HepG2 (cell line): ENCODE results near the gene SNRPD2. TPM values are rescaled to one million over a fixed set of nuclear protein-coding genes. Genes with fewer than 3 reads are reported as not detected.

Experiments used
- ATAC-seq: fragments of 200-7000 bp; cut with Tn5 transposase; 3 replicates; pipeline ENCODE4 v1.9.1; 2020; ENCODE audit warnings: mild to moderate bottlenecking, moderate library complexity
- BruUV-seq: library from RNA; stranded (reverse); fragments of 400-500 nt; replicated peaks from 2 replicates; lab custom pipeline; 2021; lab: Mats Ljungman, UMichigan
- CTCF ChIA-PET: fragments of 300-600 bp; formaldehyde crosslinking; extraction: SDS; loops from one replicate; lab custom pipeline; 2021; ENCODE audit warnings: low total read pairs, inconsistent platforms, low intra/inter-chr PET ratio; lab: Yijun Ruan, JAX
- POLR2A ChIA-PET: fragments of 350-600 bp; sonication (Branson Sonifier 250); formaldehyde crosslinking; loops from one replicate; lab custom pipeline; 2020; ENCODE audit warnings: antibody characterized with exemption, inconsistent platforms; lab: Yijun Ruan, JAX
- DNase-seq: peaks from one replicate; pipeline ENCODE4 v3.0.0-alpha.2; 2015; ENCODE audit warnings: low spot score
- FAIRE-seq: peaks from 3 replicates; lab custom pipeline; 2011; peaks lifted over from hg19 to GRCh38; lab: Jason Lieb, UNC
- H2AFZ ChIP-seq: one replicate; pipeline ENCODE4 v1.6.1; 2011; ENCODE audit warnings: low read length, inconsistent platforms
- H3K27ac ChIP-seq: fragments of 300-600 bp; 3 replicates; pipeline ENCODE4 v1.8.0; 2011; ENCODE audit warnings: mixed run types, mild to moderate bottlenecking, mixed read lengths, low read length, inconsistent platforms; ENCODE audit not compliant: insufficient read depth; ENCODE audit errors: extremely low read length
- H3K27me3 ChIP-seq, 2 experiments: fragments of 200-600 bp in 1 of 2; 2 replicates in 1 of 2; 3 replicates in 1 of 2; pipeline versions ENCODE4 v1.6.0 to v1.8.0; 2011; ENCODE audit warnings: low read length in 2 of 2, mild to moderate bottlenecking in 2 of 2, moderate library complexity in 2 of 2, inconsistent platforms in 1 of 2; ENCODE audit not compliant: insufficient read depth in 2 of 2, control insufficient read depth in 1 of 2
- H3K36me3 ChIP-seq, 2 experiments: fragments of 200-600 bp in 1 of 2; replicated peaks in 1 of 2; 2 replicates in 1 of 2; 3 replicates in 1 of 2; pipeline versions ENCODE4 v1.5.1 to v1.8.0; 2011; ENCODE audit warnings: low read length in 2 of 2, inconsistent platforms in 1 of 2; ENCODE audit not compliant: insufficient read depth in 2 of 2, control insufficient read depth in 1 of 2
- H3K4me1 ChIP-seq: 2 replicates; pipeline ENCODE4 v1.5.1; 2012; ENCODE audit warnings: low read length, inconsistent platforms; ENCODE audit not compliant: insufficient read depth
- H3K4me2 ChIP-seq: 2 replicates; pipeline ENCODE4 v1.6.0; 2011; ENCODE audit warnings: low read depth, low read length, inconsistent platforms
- H3K4me3 ChIP-seq, 3 experiments: fragments of 200-600 bp in 1 of 3; sonication (generic), shearing (Covaris generic) in 1 of 3; replicated peaks in 1 of 3; 2 replicates each; pipeline ENCODE4 v1.5.1; 2011 to 2016; ENCODE audit warnings: low read length in 3 of 3, inconsistent platforms in 2 of 3, low read depth in 2 of 3, mild to moderate bottlenecking in 2 of 3, control low read depth in 1 of 3, mixed read lengths in 1 of 3; ENCODE audit not compliant: insufficient read depth in 1 of 3
- H3K79me2 ChIP-seq: one replicate; pipeline ENCODE4 v1.6.1; 2011; ENCODE audit warnings: low read length, inconsistent platforms; ENCODE audit not compliant: insufficient read depth
- H3K9ac ChIP-seq: 2 replicates; pipeline ENCODE4 v1.6.0; 2011; ENCODE audit warnings: mild to moderate bottlenecking, low read depth, low read length, inconsistent platforms; ENCODE audit not compliant: insufficient read depth
- H3K9me3 ChIP-seq: 2 replicates; pipeline ENCODE4 v1.5.1; 2012; ENCODE audit warnings: mild to moderate bottlenecking, low read length
- H4K20me1 ChIP-seq: 2 replicates; pipeline ENCODE4 v1.6.0; 2011; ENCODE audit warnings: inconsistent platforms, mild to moderate bottlenecking, low read length, moderate library complexity; ENCODE audit not compliant: insufficient read depth
- AGO1 ChIP-seq: fragments of 200-400 bp; formaldehyde crosslinking; IDR thresholded peaks from 2 replicates; pipeline ENCODE4 v1.6.1; 2017; ENCODE audit warnings: mild to moderate bottlenecking, low read depth, low read length, moderate library complexity; ENCODE audit not compliant: poor library complexity, severe bottlenecking
- ARNT2 ChIP-seq: sonication (generic); formaldehyde crosslinking; IDR thresholded peaks from 2 replicates; pipeline ENCODE4 v1.8.0; 2022; ENCODE audit warnings: mild to moderate bottlenecking, low read depth, missing genetic modification reagents, moderate library complexity
- ESRRA ChIP-seq: sonication (generic); formaldehyde crosslinking; IDR thresholded peaks from 2 replicates; pipeline ENCODE4 v1.5.1; 2020; ENCODE audit warnings: mild to moderate bottlenecking, low read depth, missing genetic modification reagents
- GATAD2A ChIP-seq: IDR thresholded peaks from 2 replicates; pipeline ENCODE4 v1.6.1; 2016
- GFI1 ChIP-seq: sonication (generic); formaldehyde crosslinking; IDR thresholded peaks from 2 replicates; pipeline ENCODE4 v1.5.0; 2020; ENCODE audit warnings: missing genetic modification reagents, mild to moderate bottlenecking, borderline replicate concordance
- HMG20B ChIP-seq: conservative IDR thresholded peaks from 2 replicates; pipeline ENCODE4 v1.6.1; 2016; ENCODE audit warnings: missing genetic modification reagents, missing compliant biosample characterization
- IRF2 ChIP-seq: IDR thresholded peaks from 2 replicates; pipeline ENCODE4 v1.6.1; 2018; ENCODE audit warnings: missing genetic modification reagents, missing compliant biosample characterization
- MLLT10 ChIP-seq: sonication (generic); formaldehyde crosslinking; IDR thresholded peaks from 2 replicates; pipeline ENCODE4 v1.4.0; 2020; ENCODE audit warnings: missing genetic modification reagents
- PAWR ChIP-seq: sonication (generic); formaldehyde crosslinking; IDR thresholded peaks from 2 replicates; pipeline ENCODE4 v1.4.0; 2020; ENCODE audit warnings: missing genetic modification reagents, mild to moderate bottlenecking, borderline replicate concordance
- RELA ChIP-seq: sonication (generic); formaldehyde crosslinking; IDR thresholded peaks from 2 replicates; pipeline ENCODE4 v1.4.0; 2020; ENCODE audit warnings: missing genetic modification reagents
- TEAD3 ChIP-seq: optimal IDR thresholded peaks from 2 replicates; pipeline ENCODE3; 2016; ENCODE audit warnings: borderline replicate concordance
- TP53 ChIP-seq: sonication (generic); formaldehyde crosslinking; conservative IDR thresholded peaks from 2 replicates; pipeline ENCODE4 v1.4.0; 2020; ENCODE audit warnings: missing genetic modification reagents
- TSC22D2 ChIP-seq: sonication (generic); formaldehyde crosslinking; IDR thresholded peaks from 2 replicates; pipeline ENCODE4 v1.5.1; 2020; ENCODE audit warnings: missing genetic modification reagents, mild to moderate bottlenecking, borderline replicate concordance
- YEATS2 ChIP-seq: sonication (generic); formaldehyde crosslinking; IDR thresholded peaks from 2 replicates; pipeline ENCODE4 v1.4.0; 2020; ENCODE audit warnings: missing genetic modification reagents, borderline replicate concordance
- ZNF264 ChIP-seq: sonication (generic); formaldehyde crosslinking; IDR thresholded peaks from 2 replicates; pipeline ENCODE4 v1.4.0; 2020; ENCODE audit warnings: missing genetic modification reagents
- ZNF292 ChIP-seq: sonication (generic); formaldehyde crosslinking; IDR thresholded peaks from 2 replicates; pipeline ENCODE4 v1.8.1; 2022; ENCODE audit warnings: mild to moderate bottlenecking, low read depth, missing genetic modification reagents, borderline replicate concordance
- ZNF34 ChIP-seq: sonication (generic); formaldehyde crosslinking; IDR thresholded peaks from 2 replicates; pipeline ENCODE4 v1.4.0; 2020; ENCODE audit warnings: mild to moderate bottlenecking, missing genetic modification reagents, borderline replicate concordance
- ZNF780A ChIP-seq: sonication (generic); formaldehyde crosslinking; IDR thresholded peaks from 2 replicates; pipeline ENCODE4 v1.8.0; 2022; ENCODE audit warnings: mild to moderate bottlenecking, missing genetic modification reagents, moderate library complexity
- WGBS: methylation state at CpG from one replicate; pipeline ENCODE4 v1.1.6; 2017; ENCODE audit warnings: low lambda C conversion rate; 5-methylcytosine and 5-hydroxymethylcytosine counted together
- in situ Hi-C: cut with HindIII; loops from 2 replicates; pipeline ENCODE4 v1.10.0; 2017; ENCODE audit warnings: low pct_unique_long_range_greater_than_20kb; ENCODE audit not compliant: extremely low pct_ligation_motif_present
- intact Hi-C: fragments of 100-400 bp; cut with micrococcal nuclease; formaldehyde crosslinking; loops from one replicate; pipeline ENCODE4 v1.10.0; 2022; ENCODE audit not compliant: unreplicated experiment
- polyA plus RNA-seq, 8 experiments: library from polyadenylated mRNA; depleted of rRNA in 3 of 8; stranded (reverse) in 7 of 8; unstranded in 1 of 8; fragments of >200 nt; fragmentation: Illumina TruSeq in 4 of 8; extraction: Trizol in 4 of 8; gene quantifications; 2 replicates each; pipeline versions ENCODE4 v1.2.1 to v1.2.3, GENCODE V29; 2011 to 2016; ENCODE audit warnings: low read depth in 4 of 8, missing spikeins in 1 of 8, mixed read lengths in 1 of 8; ENCODE audit not compliant: insufficient read depth in 1 of 8
- total RNA-seq, 5 experiments: library from RNA; depleted of rRNA; stranded (reverse); fragments of >200 nt; fragmentation: Illumina TruSeq; extraction: Trizol; gene quantifications; 2 replicates each; pipeline ENCODE4 v1.2.3, GENCODE V29; 2016; ENCODE audit warnings: low read depth in 1 of 5
- TF ChIP-seq, protein P1 (sequence below): IDR thresholded peaks from 2 replicates; pipeline ENCODE4 v1.6.1; 2016; ENCODE audit warnings: low read depth
- TF ChIP-seq, protein P2 (sequence below): sonication (generic); formaldehyde crosslinking; IDR thresholded peaks from 2 replicates; pipeline ENCODE4 v1.4.0; 2020; ENCODE audit warnings: missing genetic modification reagents, borderline replicate concordance
- TF ChIP-seq, protein P3 (sequence below): sonication (generic); IDR thresholded peaks from 2 replicates; pipeline ENCODE4 v1.6.1; 2016; ENCODE audit warnings: low read depth, borderline replicate concordance

Gene SNRPD2
- total and polyA plus RNA-seq, 2 of the 13 experiments (the other 11 are each of a cell fraction or from before 2014, with no cell fraction given) = 299 to 485 TPM

DNA sequence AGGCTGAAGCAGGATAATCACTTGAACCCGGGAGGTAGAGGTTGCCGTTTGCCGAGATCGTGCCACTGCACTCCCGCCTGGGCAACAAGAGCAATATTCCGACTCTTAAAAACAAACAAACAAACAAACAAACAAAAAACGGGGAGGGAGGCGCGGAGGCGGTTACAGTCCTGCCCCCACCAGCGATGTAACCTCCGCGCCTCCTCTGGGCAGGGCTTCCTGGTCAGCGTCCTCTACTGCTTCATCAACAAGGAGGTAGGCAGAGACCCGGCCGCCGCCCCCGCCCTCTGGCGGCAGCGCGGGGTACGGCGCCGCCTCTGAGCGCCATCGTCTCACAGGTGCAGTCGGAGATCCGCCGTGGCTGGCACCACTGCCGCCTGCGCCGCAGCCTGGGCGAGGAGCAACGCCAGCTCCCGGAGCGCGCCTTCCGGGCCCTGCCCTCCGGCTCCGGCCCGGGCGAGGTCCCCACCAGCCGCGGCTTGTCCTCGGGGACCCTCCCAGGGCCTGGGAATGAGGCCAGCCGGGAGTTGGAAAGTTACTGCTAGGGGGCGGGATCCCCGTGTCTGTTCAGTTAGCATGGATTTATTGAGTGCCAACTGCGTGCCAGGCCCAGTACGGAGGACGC is 10.2 kb downstream of the SNRPD2 start:
- CTCF ChIA-PET = interaction anchor here (1.4 to 2.5 kb wide), 2 partner anchors 39 to 90 kb away, joined by 3 to 15 read pairs; no protein-coding TSS in a partner anchor
- intact Hi-C loops = no loop called here
- TF ChIP-seq ZNF292 (CRISPR knock-in tag) (no peak), TEAD3 (no peak), ZNF264 (CRISPR knock-in tag) (no peak), GATAD2A (CRISPR knock-in tag) (peak; percentile 23; the same call in 1 of the 2 replicates), RELA (CRISPR knock-in tag) (no peak), TSC22D2 (CRISPR knock-in tag) (0 out of 2 replicates have a peak, but pooled peaks have one; percentile 31), PAWR (CRISPR knock-in tag) (no peak), AGO1 (peak; percentile 42), HMG20B (CRISPR knock-in tag) (no peak), TP53 (CRISPR knock-in tag) (no peak), IRF2 (CRISPR knock-in tag) (0 out of 2 replicates have a peak, but pooled peaks have one; percentile 32), ESRRA (CRISPR knock-in tag) (no peak), ZNF34 (no peak), MLLT10 (no peak), GFI1 (CRISPR knock-in tag) (peak; percentile 56; the same call in 1 of the 2 replicates), ZNF780A (no peak), ARNT2 (peak; percentile 44; the same call in 1 of the 2 replicates), YEATS2 (CRISPR knock-in tag) (peak; percentile 52; the same call in 1 of the 2 replicates)
- TF ChIP-seq, protein P1, sequence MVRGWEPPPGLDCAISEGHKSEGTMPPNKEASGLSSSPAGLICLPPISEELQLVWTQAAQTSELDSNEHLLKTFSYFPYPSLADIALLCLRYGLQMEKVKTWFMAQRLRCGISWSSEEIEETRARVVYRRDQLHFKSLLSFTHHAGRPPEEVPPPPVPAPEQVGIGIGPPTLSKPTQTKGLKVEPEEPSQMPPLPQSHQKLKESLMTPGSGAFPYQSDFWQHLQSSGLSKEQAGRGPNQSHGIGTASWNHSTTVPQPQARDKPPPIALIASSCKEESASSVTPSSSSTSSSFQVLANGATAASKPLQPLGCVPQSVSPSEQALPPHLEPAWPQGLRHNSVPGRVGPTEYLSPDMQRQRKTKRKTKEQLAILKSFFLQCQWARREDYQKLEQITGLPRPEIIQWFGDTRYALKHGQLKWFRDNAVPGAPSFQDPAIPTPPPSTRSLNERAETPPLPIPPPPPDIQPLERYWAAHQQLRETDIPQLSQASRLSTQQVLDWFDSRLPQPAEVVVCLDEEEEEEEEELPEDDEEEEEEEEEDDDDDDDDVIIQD (CRISPR knock-in tag) = 0 out of 2 replicates have a peak, but pooled peaks have one; percentile 36
- TF ChIP-seq, protein P2, sequence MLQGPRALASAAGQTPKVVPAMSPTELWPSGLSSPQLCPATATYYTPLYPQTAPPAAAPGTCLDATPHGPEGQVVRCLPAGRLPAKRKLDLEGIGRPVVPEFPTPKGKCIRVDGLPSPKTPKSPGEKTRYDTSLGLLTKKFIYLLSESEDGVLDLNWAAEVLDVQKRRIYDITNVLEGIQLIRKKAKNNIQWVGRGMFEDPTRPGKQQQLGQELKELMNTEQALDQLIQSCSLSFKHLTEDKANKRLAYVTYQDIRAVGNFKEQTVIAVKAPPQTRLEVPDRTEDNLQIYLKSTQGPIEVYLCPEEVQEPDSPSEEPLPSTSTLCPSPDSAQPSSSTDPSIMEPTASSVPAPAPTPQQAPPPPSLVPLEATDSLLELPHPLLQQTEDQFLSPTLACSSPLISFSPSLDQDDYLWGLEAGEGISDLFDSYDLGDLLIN (CRISPR knock-in tag) = no peak
- TF ChIP-seq, protein P3, sequence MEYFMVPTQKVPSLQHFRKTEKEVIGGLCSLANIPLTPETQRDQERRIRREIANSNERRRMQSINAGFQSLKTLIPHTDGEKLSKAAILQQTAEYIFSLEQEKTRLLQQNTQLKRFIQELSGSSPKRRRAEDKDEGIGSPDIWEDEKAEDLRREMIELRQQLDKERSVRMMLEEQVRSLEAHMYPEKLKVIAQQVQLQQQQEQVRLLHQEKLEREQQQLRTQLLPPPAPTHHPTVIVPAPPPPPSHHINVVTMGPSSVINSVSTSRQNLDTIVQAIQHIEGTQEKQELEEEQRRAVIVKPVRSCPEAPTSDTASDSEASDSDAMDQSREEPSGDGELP = no peak; the same call in 1 of the 2 replicates

More for the DNA sequence above, 10.2 kb downstream of the SNRPD2 start:
- H3K36me3 ChIP-seq = peaks cover 1 to 13% of the 10 kb centered on the region in 2 experiments; a peak in 3 of 5 replicates
- peak overlapping the region; percentile 71; the same call in 1 of the 2 replicates for H3K9ac ChIP-seq
- H3K27ac ChIP-seq = no peak overlapping the region
- no TSS peak for BruUV-seq
- no peaks in the 10 kb centered on the region; a peak in 1 of 5 replicates for H3K27me3 ChIP-seq
- no peaks in the 10 kb centered on the region for H4K20me1 ChIP-seq
- peak; percentile 82 for ATAC-seq
- H3K79me2 ChIP-seq = no peaks in the 10 kb centered on the region
- no peaks in the 10 kb centered on the region for H3K9me3 ChIP-seq
- peak overlapping the region; percentile 75 for H3K4me2 ChIP-seq
- no peak overlapping the region for H2AFZ ChIP-seq
- H3K4me3 ChIP-seq = peak overlapping the region; percentile 51 to 68 (median 53)
- POLR2A ChIA-PET = interaction anchor here (1.3 to 5.3 kb wide), 2 partner anchors 10 to 12 kb away, joined by 5 to 44 read pairs; partner anchors contain the start of genes QPCTL and SNRPD2
- no peak for FAIRE-seq
- in situ Hi-C loops = no loop called here
- 11% methylated on average over 18 of the region's 51 CpGs for WGBS
- peaks cover 30% of the 10 kb centered on the region for H3K4me1 ChIP-seq
- DNase-seq = peak; percentile 63
